Head of caudate nucleus (tissue), 42 donors: Measurements from ENCODE around the gene EGFL7.

Source experiments
- DNase-seq, 42 donors: peaks; one replicate each; pipeline versions ENCODE4 v3.0.0 to v3.0.0-alpha.2; 2020 to 2021; ENCODE audit warnings: mixed read lengths in 7 of 42
- intact Hi-C: fragments of 100-400 bp; cut with DNase I; formaldehyde crosslinking; loops from one replicate; pipeline ENCODE4 v1.15.0; 2022

EGFL7 gene

GRCh38 chr9:136691316-136692184, 28.8 kb downstream of the EGFL7 start:
- DNase-seq, result no peak
- intact Hi-C loops, result no loop called here

GRCh38 chr9:136692185-136693134, 29.7 kb downstream of the EGFL7 start:
- DNase-seq, result no peak
- intact Hi-C loops, result no loop called here

DNA sequence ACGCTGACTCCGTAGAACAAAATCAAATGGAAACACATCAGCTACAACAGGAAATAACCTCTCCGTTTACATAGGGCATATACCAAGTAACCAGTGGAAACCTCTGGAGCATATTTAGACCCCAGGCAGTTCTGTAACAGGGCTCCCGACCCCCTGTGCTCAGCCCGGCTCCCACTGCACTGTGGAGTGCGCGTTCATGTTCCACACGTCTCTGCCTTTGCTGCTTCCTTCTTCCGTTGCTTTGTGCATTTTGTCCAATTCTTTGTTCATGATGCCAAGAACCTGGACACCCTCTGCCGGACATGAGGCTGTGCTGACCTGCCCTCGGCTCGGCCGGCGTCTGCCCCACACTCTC, 30.4 kb downstream of the EGFL7 start:
- intact Hi-C loops, result no loop called here
- DNase-seq, result no peak

DNA sequence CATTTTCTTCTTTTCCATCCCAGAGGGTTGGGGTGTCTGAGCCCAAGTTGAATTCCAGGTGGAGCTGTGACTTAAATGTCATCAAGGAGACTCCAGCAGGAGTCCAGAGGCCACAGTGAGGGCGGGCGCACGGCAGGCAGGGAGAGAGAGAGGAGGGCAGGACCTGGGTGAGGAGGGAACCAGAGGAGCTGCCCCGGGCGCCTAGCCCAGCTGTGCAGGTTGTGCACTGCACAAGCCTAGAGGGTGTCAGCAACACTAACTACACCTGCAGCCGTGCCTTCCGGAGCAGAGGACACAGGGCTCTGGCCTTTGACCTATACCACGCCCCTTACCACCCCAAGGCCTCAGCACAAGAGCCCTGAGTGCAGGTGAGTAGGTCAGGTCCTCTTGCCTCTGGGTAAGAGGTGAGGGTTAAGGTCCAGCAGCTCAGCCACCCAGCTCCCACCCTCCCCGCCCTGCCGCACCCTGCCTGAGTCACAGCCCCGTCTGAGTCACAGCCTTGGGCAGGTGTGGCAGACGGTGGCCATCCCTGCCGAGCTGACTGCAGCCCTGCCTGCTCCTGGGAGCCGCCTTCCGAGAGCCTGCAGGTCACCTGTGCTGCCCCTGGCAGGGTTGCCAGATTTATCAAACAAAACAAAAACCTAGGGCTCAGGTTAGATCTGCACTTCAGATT, 30.9 kb downstream of the EGFL7 start:
- peak in 3 of 42 donors; percentile 8 to 33 (median 17) for DNase-seq

GRCh38 chr9:136694163-136694871, 31.6 kb downstream of the EGFL7 start:
- intact Hi-C loops, result no loop called here
- DNase-seq, result peak in 23 of 42 donors; percentile 16 to 66 (median 47)

More for the DNA sequence above, 30.9 kb downstream of the EGFL7 start:
- intact Hi-C loops, result no loop called here

DNA sequence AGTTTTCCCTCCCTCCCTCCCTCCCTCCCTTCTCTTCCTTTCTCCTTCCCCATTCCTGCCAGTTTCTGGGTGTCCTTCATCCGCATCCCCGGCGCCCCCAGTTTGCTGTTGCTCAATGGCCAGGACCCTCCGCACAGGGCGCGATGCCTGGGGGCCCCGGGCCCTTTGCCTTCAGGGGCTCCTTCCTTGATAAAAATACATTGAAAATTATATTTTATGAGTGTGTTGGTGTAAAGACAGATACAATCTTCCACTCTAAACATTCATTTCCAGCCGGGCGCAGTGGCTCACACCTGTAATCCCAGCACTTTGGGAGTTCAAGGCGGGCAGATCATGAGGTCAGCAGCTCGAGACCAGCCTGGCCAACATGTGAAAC, 32.1 kb downstream of the EGFL7 start:
- intact Hi-C loops, result no loop called here
- no peak for DNase-seq

DNA sequence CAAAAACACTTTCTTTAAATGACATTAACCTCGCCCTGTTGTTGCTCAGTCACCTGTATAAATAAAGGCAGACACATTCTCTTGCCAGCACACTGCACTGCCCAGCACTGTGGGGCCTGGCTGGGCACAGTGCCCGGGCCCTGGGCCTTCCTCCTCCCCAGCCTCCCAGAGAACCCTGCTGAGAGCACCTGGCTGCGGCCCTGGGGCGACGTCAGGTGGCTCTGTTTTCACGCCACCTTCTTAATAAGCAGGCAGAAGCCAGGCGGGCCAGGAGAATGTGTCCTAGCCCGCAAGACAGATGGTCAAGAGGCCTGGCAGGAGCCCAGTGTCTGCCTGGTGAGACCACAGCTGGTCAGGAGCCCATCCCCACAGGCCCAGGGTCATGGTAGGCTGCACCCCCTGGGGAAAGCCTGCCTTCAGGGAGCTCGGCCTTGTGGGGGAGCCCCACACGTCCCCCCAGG, 32.7 kb downstream of the EGFL7 start:
- no peak for DNase-seq

DNA sequence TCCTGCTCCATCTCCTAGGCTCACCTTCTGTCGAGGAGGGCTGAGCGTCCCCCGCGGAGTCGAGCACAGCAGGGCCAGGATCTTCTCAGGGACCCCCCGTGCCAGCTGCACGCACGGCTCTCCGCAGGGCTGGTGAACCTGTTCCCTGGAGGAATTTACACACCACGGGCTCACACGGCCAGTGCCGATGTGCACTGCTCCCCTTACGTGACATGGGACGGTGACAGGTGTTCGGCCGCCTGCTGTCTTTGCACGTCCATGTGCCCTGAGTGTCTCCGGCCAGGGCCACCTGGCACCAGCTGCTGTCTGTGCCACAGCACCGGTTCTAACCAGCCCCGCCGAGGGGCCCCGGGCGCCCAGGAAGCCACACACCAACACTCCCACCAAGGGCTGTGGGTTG, 33.2 kb downstream of the EGFL7 start:
- no peak for DNase-seq
- intact Hi-C loops, result no loop called here

More for the DNA sequence above, 32.7 kb downstream of the EGFL7 start:
- intact Hi-C loops, result no loop called here

- intact Hi-C loops, result no loop called here
- DNase-seq, result no peak
Observed at GRCh38 chr9:136696502-136696901, 33.8 kb downstream of the EGFL7 start.

DNA sequence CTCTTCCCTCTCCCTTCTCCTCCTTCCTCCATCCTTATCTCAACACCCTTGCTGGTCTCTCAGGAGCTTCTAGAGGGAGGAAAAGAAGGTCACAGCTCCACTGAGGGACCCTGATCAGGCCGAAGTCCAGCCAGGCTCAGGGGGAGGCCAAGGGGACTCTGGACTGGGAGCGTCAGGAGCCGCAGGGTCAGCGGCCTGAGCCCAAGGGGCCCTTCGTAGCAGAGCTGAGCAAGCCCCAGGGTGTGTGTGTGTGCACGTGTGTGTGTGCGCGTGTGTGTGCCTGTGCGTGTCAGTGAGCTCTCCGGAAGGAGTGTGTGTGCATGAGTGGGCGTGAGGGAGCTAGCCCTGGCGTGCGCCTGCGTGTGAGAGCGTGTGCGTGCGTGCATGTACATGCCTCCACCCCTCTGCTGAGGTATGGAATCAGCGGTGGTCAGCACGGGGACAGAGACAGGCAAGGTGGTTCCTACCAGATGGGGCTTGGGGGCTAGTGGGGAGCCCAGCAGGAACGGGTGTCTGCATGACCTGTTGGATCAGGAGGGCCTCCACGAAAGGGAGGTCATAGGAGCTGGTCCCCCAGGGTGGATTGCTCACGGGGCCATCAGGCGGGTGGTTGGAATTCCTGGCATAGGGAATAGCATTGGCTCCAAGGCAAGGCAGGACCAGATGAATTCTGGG, 34.6 kb downstream of the EGFL7 start:
- no peak for DNase-seq
- intact Hi-C loops, result no loop called here

DNA sequence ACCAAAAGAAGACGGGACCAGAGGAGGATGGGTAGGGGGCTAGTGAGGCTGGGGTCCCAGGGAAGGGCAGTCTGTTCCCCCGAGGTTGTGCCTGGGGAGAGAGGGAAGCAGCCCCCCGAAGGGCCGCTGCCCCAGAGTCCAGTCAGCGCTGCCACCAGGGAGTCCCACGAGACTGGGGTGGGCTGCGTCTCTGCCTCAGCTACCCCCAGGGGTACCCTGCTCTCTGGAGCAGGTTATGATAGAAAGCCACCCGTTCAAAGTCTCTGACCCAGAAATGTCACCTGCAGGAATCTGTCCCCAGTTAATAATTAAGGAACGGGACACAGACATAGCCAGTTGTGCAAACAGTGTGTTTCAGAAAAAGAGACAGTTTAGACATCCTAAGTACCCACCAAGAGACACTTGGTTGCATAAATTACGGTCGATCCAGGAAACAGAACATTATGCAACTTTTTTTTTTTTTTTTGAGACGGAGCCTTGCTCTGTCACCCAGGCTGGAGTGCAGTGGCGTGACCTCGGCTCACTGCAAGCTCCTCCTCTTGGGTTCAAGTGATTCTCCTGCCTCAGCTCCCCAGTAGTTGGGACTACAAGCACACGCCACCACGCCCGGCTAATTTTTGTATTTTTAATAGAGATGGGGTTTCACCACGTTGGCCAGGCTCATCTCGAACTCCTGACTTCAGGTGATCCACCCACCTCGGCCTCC, 35.3 kb downstream of the EGFL7 start:
- intact Hi-C loops, result no loop called here
- DNase-seq, result no peak

DNA sequence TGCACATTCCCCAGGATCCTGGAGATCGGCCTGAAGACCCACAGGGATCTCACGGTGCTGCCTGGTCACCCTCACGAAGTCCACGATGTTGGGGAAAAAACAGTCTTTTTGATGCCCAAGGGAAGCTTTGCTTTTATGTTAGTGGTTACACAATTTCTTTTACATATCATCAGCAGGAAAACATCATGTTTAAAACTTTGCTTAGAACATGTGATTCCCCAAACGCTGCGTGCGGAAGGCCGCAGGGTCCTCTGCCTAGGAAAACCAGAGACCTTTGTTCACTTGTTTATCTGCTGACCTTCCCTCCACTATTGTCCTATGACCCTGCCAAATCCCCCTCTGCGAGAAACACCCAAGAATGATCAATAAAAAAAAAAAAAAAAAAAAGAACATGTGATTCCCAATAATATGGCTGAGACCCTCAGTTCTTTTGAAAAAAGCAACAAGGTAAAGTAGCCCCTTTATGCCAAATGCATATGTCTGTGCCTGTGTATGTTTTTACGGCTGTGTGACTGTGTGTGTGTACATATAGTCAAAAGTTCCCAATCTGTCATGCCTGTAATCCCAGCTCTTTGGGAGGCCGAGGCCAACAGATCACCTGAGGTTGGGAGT, 36.0 kb downstream of the EGFL7 start:
- no peak for DNase-seq
- intact Hi-C loops, result no loop called here

GRCh38 chr9:136700304-136700703, 37.6 kb downstream of the EGFL7 start:
- DNase-seq, result no peak

GRCh38 chr9:136700959-136701667, 38.4 kb downstream of the EGFL7 start:
- DNase-seq, result no peak

More at GRCh38 chr9:136700304-136700703, 37.6 kb downstream of the EGFL7 start:
- intact Hi-C loops, result no loop called here

GRCh38 chr9:136701668-136702053, 38.9 kb downstream of the EGFL7 start:
- no peak for DNase-seq
- intact Hi-C loops, result no loop called here

More at GRCh38 chr9:136700959-136701667, 38.4 kb downstream of the EGFL7 start:
- intact Hi-C loops, result no loop called here

DNA sequence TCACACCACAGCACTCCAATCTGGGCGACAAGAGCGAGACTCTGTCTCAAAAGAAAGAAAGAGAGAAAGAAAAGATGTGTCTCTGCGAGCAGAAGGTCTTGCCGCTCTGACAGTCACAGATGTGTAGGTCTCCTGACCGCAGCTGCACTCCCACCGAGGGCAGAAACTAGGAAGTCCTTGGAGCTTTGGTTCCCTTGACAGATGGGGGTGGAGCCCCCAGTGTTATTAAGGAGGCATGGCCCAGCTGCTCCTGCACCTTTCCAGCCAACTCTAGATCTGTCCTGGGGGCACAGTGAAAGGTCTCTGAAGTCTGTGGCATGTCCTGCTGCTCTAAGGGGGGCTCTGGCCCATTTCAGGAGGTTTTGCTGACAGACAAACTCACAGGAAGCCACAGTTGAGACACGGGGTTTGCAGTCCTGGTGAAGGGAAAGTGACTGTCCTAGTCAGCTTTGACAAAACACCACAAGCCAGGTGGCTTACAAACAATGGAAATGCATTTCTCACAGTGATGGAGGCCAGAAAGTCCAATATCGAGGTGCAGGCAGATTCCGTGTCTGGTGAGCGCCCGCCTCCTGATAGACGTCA, 40.7 kb downstream of the EGFL7 start:
- intact Hi-C loops, result no loop called here
- no peak for DNase-seq
